ENCODE data around the gene ISL1.

The ISL1 gene

DNA sequence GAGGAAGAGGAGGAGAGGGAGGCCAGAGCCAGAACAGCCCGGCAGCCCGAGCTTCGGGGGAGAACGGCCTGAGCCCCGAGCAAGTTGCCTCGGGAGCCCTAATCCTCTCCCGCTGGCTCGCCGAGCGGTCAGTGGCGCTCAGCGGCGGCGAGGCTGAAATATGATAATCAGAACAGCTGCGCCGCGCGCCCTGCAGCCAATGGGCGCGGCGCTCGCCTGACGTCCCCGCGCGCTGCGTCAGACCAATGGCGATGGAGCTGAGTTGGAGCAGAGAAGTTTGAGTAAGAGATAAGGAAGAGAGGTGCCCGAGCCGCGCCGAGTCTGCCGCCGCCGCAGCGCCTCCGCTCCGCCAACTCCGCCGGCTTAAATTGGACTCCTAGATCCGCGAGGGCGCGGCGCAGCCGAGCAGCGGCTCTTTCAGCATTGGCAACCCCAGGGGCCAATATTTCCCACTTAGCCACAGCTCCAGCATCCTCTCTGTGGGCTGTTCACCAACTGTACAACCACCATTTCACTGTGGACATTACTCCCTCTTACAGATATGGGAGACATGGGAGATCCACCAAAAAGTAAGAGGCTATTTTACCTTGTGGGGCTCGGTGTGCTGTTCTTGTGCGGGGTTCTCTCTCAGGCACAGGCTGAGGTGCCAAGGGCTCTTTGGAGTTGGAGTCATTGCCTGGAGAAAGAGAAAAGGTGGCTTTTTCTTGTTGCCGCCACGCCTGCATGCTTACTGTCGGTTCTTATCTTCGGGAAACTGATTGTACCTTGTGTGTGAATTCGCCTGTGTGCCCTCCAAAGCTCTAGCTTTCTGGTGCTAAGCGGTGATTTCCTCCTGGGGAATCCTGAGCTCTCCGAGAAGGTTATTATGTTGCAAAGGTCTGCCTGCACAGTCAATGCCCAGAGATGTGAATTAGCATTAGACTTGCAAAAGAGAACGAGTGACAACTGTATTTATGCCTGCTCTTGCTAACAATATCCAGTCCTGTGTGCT is at the start of gene ISL1:
TSS of gene ISL1 (plus strand) at position 318 of the 991 bp plus-strand sequence. CDS start at position 542, 224 bp downstream.
- no peak for DNase-seq

DNA sequence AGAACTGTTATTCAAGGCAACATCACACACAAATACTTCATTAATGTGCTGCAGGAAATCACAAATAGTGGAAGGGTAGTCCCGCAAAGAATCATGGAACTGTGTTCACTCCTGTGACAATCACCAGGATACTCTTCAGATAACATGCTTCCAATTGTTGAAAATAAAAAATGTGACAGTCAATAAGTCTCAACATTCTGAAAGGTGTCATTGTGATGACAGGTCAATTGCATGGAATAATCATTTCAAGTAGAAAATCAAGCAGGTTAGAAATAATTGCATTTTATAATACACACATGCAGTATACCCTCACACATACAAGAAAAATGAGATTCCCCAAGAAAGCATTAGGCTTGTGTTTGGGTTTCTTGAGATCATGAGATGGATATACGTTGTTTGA is 46.4 kb upstream of the ISL1 start:
- DNase-seq = no peak

DNA sequence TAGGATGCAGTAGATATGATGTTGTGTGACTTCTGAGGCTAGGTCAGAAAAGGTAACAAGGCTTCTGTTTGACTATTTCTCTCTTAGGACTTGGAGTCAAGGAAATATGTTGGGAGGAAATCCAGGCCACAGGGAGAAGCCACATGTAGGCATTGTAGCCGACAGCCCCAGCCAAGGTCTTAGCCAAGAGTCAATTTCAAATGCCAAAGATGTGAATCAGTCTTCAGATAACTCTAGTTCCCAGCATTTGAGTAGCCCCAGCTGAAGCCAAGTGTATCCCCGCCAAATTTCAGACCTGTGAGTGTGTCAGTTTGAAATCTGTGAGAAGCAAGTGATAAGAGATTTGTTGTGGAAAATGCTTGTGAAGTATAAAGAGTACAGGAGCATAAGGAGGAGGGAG is 38.1 kb upstream of the ISL1 start:
- DNase-seq = no peak

DNA sequence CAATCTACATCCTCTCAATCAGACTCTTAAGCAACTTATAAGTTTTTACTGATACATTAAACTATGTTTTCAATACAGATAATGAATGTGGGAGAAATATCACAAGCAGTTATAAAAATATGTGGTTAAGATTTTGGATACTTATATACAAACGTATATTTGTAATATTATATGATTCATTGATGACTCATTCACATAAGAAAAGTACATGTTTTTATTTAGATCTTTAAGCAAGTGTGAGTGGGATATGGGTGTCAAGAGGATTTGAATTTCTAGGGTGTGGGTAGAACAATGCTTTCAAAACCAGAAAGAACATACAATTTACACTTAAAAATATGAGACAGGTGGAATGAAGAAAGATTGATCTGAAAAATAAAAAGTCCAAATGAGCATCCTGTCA is 36.1 kb upstream of the ISL1 start:
- DNase-seq = no peak

DNA sequence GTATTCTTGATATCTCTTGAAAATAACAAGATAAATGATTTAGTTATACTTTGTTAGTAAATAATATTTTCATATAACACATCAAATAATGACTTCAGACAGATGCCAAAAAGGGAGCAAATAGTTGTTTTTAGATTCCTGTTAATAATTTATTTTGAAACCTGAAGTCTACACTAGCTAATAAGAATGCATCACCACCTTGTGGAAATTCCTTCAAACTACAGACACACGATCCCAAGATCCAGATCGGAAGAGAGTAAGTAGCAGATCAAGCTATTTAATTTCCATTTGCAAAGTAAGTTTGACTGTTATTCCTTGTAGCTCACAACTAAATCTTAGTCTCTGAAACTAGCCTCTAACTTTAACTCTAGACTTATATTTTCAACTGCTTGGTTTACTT is 35.5 kb upstream of the ISL1 start:
- DNase-seq = no peak

DNA sequence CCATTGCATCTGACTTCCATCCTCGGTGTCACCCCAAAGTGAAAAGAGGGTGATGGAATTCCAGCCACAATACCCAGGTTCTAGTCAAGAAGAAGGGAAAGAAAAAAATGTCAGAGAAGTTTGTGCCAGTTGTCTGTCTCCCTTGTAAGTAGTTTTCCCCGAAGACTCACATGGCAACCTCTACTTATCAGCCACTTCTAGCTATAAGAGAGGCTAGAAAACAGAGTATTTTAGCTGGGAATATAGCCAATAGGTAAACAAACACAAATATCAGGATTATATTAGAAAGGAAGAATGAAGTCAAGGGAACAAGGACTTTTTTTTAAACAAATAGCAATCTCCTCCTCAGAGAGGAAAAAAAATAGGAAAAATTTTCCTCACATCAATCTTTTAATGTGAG is 12.2 kb upstream of the ISL1 start:
- no peak for DNase-seq

DNA sequence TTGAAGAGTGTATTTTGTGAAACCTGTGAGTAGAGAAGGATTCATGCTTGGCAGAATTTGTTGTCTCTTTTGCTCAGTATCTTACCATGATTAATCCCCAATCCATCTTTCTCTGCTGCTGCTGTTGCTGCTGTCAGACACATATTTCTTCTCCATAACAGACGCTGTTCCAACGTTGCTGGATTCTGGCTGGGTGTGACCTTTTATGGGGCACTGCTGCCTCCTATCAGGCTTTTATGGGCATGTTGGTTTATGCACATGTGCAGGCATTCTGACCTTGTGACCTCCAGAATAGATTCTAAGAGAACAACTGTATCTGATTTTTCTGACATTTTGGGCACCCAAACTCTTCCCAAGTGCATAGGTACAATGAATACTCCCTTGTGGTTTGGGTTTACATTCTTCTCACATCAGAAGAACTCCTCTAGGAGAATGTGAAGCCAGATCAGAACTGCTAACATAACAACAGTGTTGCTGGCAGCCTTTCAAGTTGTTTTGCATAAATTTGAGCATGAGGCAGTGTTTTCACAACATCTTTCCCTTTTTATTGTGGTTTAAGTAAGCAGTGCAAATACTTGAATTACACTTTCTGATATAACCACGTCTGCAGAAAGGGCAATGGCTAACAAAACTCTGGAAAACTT is 9.2 kb upstream of the ISL1 start:
- DNase-seq = no peak

DNA sequence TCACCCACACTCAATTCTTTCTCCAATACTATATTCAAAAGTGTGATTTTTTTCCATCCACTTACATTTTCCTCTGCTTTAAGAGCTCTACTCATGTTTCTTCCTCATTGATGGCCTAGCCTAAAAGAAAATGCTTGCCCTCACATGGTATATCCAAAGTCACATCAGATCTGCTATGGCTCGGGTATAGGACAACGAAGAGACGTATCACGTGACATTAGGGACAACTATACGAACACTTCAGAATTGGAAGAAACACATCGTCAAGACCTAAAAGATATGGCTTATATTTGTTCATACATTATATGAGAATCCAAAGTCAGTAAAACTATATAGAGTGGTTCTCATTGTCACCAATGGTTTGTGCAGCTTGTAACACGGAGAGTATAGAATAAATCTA is 8.2 kb upstream of the ISL1 start:
- DNase-seq = no peak

DNA sequence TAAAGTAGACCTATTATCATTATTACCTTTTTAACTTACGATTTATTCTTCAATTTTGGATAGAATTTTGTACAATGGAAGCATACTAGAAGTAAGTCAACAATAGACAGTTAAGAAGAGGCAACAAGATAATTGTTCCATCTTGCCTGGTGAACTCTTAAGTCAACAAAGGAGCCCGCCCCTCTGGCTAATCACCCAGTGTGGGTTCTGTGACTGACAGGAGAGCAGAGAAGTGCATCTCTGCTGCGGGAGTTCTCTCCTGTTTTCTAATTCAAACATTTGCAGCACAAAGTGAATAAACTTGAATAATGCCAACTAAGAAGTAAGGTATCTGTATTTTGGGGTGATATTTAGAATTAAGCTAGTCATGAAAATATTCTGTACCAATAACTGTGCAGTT is 6.7 kb upstream of the ISL1 start:
- DNase-seq = no peak

DNA sequence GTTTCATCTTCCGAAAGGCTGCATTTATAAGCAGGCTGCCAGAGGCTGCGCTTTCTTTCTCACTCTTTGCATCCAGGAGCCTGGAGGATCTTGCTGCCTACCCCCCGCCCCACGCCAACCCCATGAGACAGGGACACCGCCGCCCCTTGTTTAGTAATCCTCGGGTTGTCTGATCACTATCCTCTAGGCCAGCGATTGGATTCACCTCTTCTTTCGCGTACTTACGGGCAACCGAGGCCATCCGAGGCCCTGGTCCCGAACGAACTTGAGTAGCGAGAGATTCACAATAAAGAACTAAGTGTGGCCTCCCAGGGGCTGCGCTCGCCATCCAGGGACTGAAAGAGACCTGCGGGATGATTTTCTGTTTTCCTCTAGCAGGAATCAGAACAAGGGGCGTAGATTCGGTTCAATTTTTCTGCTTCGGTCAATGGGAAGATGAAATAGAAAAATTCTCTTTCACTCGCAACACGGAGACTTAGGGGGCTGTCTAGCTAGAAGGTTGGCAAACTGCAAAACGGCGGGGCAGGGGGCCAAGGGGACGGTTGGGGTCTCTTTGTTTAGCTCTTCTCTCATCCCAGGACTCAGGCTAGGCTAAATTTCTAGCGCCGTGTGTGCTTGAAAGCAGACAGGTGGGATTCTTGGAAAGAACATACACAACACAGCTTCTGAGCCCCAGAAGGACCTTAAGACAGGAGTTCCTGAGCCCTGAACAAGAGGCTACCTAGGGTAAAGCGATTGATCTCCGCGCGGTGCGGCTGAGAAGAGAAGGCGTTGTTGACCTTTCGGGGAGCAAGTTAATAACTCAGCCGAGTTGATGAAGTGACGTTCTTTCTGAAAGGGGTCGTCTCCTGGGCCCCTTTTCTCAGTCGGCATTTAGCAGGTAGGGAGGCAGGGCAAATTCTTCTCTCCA is 5.8 kb upstream of the ISL1 start:
- no peak for DNase-seq

DNA sequence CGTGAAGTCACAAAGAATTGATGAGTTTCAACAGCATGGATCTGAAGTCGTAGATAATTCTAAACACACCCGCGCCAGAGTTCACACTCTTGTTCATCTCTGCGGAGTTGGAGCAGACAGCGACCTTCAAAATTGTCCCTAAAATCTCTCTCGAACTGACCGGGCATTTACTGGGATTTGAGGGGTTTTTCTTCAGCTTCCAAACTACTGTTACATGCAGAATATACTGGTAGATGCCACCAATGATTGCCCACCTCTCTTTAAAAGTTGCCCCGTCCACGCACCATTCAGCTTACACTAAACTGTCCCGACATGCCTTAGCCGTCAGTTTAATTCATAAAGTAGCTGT is 5.2 kb upstream of the ISL1 start:
- DNase-seq = no peak

DNA sequence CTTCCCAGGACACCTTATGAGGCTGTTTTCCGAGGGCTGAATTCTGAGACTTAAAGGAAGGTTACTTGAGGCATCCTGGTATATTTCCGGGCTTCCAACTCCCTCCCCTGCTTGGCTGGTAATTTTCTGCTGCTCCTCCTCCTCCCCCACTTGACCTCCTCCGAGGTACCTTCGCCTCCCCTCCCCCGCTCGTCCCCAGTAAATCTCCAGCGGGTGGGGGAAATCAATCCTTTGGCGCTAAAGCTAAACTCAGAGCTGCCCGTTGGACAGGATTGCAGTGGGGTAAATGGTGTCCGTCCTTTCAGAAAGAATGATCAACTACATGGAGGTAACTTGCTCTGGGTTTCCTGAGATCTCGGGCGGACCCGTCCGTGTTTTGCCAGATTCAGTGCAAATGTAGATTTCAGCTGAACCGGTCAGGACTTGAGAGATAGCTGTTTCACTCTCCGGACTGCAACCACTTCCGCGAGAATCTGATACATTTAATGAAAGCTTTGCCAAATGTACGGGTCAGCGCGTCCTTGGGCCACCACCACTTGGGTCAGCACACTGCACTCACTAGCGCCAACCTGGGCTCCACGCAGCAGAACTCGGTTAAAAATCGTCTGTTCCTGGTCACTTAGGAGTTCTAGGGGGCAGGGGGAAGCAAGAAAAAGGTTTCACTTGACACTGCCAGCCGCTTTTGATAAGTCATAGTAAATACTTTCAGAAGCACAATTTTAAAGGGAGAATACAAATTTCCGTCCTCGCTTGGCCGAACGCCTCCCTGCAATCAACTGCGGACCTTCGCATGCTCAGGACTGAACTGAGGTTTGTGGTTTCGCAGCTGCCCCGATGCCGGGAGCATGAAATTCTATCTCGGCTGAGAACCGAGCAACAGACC is 4.6 kb upstream of the ISL1 start:
- no peak for DNase-seq

DNA sequence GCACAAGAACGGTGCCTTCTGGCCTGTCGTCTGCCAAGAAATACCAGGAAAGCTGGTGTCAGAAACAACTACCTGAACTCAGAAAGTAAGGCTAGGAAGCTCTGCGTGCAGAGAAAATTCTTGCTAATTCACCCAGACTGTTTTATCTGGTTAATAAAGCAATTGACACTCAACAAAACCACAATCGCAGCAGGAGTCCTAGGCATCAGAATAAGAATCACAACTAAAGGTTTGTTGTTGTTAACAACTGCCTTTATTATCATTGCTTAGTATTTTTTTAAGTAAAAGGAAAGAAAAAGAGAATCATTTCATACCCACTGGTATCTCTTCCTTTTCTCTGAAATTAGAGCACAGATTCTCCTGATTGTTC is 3.9 kb upstream of the ISL1 start:
- DNase-seq = no peak

DNA sequence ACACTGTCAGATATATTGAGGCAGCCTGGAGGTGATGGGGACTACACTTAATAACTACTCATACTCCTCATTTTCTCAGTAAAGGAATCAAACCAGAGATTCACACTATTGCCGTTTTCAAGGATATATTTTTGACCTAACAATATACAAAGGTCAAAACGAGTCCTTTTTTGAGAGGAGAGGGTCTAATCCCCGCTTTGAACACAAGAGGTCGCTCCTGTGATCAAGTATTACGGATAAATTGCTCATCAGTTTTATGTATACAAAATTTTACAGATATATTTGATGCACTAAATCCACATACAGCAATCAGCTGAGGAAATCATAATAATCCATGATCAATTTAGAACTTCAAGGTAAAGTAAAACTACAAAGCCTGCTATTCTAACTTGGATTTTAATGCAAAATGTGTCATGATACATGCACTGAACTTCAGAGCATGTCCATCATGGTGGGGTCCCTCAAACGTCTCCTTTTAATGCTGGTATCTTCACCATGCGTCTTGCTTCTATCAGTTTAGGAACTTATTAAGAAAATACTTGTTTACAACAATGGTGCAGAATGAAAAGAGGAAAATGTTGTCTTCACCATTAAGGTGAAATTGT is 2.5 kb upstream of the ISL1 start:
- DNase-seq = no peak

DNA sequence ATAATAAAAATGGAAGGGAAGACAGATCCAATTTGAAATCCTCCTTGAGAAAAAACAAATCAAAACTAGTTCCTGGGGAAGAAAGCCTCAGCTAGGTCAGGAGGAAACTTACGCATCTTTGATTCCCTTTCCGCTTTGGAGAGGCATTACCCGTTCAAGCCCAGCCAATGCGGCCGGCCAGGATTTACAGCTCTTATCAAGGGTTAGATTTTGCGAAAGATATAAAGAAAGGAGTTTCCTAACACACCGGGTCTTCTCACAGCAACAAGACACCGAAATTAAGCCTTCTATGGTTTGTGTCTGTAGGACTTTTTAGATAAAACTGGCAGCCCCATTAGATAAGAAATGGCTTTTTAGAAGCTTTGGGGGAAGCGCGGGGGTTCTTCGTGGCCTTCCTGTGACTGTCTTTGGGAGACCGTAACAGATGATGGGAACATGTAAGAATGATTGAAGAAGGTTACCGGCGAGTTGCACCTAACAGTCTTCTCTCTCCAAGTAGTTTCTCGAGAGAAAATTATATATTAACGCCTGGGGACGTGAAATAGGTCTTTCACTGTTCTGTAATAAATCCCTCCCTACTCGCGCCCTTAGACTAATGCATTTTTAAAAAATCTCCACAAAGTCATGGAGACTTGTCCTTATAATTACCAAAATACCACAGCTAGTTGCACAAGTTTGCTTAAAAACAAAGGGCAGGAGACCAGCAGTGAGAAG is 1.3 kb upstream of the ISL1 start:
- no peak for DNase-seq

DNA sequence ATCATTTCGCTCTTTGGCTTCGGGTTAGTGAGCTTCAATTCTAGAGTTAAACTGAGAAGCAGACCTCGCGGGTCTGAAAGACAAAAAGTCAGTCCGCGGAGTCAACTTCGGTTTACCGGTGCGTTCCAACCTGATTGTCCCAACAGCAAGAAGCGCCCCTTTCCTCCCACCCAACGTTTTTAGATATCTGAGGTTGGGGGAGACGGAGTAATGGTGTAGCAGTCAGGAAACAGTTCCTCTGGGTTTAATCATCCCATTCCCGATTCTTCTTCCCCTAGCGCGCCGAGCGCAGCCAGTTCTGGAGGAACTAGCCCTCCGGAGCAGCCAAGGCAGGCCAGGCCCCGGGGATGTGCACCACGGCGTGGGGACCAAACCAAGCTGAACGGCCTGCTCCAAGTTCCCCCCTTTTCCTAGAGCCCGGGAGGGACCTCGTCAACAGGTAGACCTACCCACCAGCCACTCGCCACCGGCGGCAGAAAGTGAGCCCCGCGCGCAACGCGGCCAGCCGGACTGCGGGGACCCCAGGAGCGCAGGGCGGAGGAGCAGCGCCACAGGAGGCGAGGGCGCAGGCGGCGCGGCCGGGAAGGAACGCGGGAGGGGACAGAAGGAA is 622 bp upstream of the ISL1 start:
- no peak for DNase-seq

DNA sequence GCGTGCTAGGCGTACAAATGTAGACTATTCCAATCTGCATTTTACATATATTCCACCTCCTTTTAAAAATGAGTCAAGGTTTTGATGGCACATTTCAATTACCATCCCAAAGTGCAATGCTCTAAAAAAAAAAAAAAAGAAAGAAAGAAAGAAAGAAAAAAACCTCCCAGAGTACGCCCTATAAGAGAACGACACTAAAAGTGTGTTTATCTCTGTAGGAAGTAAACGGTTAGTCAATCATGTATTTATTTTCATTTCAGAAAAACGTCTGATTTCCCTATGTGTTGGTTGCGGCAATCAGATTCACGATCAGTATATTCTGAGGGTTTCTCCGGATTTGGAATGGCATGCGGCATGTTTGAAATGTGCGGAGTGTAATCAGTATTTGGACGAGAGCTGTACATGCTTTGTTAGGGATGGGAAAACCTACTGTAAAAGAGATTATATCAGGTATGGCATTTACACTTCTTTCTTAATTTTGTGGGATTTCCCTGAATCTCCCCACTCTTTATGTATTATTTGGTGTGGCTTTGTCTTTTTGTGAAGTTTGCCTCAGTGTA is 1.1 kb downstream of the ISL1 start:
- DNase-seq = no peak

DNA sequence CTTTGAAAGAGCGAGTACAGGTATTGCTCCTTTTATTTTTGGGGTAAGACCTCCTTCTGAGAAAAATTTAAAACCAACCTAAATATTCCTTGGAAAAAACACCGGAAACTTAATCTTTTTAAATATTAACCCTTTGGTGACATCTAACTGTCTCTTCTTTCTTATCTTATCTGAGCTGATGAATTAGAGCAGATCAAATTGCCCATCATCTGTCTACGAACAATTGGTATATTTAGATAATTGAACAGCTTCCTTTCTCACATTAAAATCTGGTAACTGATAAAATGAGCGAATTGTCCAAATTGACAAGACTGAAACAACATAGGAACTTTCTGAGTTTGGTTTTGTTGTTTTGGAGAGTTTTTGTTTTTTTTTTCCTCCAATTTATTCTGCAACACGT is 2.0 kb downstream of the ISL1 start:
- no peak for DNase-seq

DNA sequence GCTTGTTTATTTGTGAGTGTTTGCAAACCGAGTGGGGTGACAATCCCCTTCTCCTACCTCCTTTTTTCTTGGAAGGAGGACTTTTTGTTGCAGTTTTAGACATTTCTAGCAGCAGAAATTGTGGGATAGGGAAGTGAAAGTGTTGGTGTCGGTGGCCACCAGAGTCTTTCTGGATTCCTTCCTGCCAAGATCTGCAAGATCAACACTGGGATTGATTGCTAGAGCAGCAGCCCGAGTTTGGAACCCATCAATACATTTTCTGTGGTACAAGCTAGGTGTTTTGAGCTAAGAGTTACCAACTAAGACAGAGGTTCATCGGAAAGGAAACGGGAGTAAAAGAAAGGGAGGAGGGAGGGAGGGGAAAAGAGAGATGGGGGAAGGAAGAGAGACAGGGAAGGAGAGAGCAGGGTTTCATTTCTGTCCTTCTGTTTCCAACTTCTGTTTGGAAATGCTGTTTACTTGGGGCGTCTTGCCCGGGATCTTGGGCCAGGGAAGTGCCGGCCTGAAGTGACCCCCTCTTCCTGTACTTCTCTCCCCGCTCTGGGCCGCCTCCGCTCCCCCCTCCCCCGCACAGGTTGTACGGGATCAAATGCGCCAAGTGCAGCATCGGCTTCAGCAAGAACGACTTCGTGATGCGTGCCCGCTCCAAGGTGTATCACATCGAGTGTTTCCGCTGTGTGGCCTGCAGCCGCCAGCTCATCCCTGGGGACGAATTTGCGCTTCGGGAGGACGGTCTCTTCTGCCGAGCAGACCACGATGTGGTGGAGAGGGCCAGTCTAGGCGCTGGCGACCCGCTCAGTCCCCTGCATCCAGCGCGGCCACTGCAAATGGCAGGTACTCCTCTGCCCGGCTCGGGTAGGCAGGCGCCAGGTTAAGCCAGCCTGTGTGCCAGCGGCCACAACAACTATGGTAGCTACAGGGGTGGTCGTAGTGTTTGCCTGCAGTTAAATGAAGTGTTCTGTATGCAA is 4.0 kb downstream of the ISL1 start:
- no peak for DNase-seq

Measured in CD4-positive, alpha-beta T cell treated with Interleukin-17A for 4 hours (primary cell).